ENCODE data around the gene DPYD.

DPYD gene

DNA sequence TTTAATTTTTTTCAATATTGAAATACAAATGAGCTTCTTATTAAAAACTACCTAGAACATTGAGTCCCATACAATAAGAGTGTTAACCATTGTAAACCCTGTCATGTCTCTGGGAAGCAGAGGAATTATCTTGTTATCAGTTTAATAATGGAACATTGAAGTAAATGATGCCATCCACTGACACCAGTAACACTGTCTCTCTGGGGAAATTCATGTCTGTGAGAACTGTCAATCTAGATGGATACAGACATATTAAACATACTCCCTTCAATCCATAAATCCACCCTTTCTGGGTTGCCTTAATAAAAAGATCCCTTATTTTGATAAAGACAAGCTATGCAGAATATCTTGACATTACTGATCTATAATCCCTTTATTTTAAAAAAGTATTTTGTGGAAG lies 503.2 kb downstream of the DPYD start:
- H3K36me3 ChIP-seq (replicated peaks; ENCODE audit: insufficient read depth, low read length): no peaks in the 10 kb centered on the region
- DNase-seq: no peak
- no peak overlapping the region for H3K4me3 ChIP-seq (ENCODE audit: low read length)
- no peaks in the 10 kb centered on the region for H3K79me2 ChIP-seq (ENCODE audit: low read length)
- H4K20me1 ChIP-seq (ENCODE audit: insufficient read depth, low read length): no peaks in the 10 kb centered on the region
- H3K9me2 ChIP-seq (replicated peaks; ENCODE audit: insufficient read depth, low read length): no peaks in the 10 kb centered on the region
- TF ChIP-seq EZH2phosphoT487 (IDR thresholded peaks at IDR 0.05; ENCODE audit: low read length): no peak
- TF ChIP-seq, protein P1, sequence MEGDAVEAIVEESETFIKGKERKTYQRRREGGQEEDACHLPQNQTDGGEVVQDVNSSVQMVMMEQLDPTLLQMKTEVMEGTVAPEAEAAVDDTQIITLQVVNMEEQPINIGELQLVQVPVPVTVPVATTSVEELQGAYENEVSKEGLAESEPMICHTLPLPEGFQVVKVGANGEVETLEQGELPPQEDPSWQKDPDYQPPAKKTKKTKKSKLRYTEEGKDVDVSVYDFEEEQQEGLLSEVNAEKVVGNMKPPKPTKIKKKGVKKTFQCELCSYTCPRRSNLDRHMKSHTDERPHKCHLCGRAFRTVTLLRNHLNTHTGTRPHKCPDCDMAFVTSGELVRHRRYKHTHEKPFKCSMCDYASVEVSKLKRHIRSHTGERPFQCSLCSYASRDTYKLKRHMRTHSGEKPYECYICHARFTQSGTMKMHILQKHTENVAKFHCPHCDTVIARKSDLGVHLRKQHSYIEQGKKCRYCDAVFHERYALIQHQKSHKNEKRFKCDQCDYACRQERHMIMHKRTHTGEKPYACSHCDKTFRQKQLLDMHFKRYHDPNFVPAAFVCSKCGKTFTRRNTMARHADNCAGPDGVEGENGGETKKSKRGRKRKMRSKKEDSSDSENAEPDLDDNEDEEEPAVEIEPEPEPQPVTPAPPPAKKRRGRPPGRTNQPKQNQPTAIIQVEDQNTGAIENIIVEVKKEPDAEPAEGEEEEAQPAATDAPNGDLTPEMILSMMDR (IDR thresholded peaks at IDR 0.05; ENCODE audit: low read length): no peak
- TF ChIP-seq EZH2 (optimal IDR thresholded peaks at IDR 0.05; ENCODE audit: low read depth, low read length): no peak
- no peaks in the 10 kb centered on the region for H3K4me1 ChIP-seq (ENCODE audit: low read length)
- H3K9me3 ChIP-seq (replicated peaks; ENCODE audit: insufficient read depth, low read length): no peaks in the 10 kb centered on the region
- H3K4me2 ChIP-seq (ENCODE audit: low read depth, low read length): no peak overlapping the region
- no peaks in the 10 kb centered on the region for H3K27me3 ChIP-seq (replicated peaks; ENCODE audit: insufficient read depth, low read length)
- H3F3A ChIP-seq (ENCODE audit: insufficient read depth, low read length): no peaks in the 10 kb centered on the region
- H3K27ac ChIP-seq (ENCODE audit: low read length): no peak overlapping the region
- H2AFZ ChIP-seq (ENCODE audit: low read length): no peak overlapping the region
- H3K9ac ChIP-seq (ENCODE audit: low read length): no peak overlapping the region

DNA sequence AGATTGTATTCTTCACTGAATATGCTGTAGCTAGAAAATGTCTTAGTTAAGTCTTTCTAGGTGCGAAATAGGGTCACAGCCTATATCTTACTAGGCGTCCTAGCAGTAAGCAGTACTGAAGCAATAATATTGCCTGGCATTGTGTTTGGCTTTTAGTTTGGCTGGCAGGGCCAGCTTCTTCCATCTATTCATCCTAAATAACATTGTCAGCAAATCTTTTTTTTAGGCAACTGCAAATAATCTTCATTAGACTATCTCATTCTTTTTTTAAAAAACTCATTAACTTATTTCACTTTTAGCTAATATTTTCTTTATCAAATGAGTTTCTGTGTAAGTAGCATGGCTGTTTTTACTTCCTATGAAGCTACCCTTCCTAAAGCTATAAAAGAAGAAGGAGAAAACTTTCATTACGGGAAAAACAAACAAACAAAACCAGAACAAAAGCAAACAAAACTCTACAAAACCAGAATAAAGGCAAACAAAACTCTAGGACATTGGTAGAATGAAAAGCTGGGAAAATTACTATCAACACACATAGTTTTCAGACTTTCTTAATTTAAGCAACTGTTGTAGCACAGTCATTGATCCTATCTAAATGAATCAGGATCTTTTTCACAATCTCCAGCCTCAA lies 506.0 kb downstream of the DPYD start:
- H3K9ac ChIP-seq (ENCODE audit: low read length): no peak overlapping the region
- H3F3A ChIP-seq (ENCODE audit: insufficient read depth, low read length): no peaks in the 10 kb centered on the region
- no peak overlapping the region for H3K27ac ChIP-seq (ENCODE audit: low read length)
- H2AFZ ChIP-seq (ENCODE audit: low read length): no peak overlapping the region
- no peak for TF ChIP-seq EZH2 (optimal IDR thresholded peaks at IDR 0.05; ENCODE audit: low read depth, low read length)
- TF ChIP-seq, protein P1 (IDR thresholded peaks at IDR 0.05; ENCODE audit: low read length): no peak
- no peak for TF ChIP-seq EZH2phosphoT487 (IDR thresholded peaks at IDR 0.05; ENCODE audit: low read length)
- H3K4me2 ChIP-seq (ENCODE audit: low read depth, low read length): no peak overlapping the region
- DNase-seq: no peak
- H3K36me3 ChIP-seq (replicated peaks; ENCODE audit: insufficient read depth, low read length): no peaks in the 10 kb centered on the region
- no peaks in the 10 kb centered on the region for H3K4me1 ChIP-seq (ENCODE audit: low read length)
- H3K4me3 ChIP-seq (ENCODE audit: low read length): no peak overlapping the region
- no peaks in the 10 kb centered on the region for H3K79me2 ChIP-seq (ENCODE audit: low read length)
- no peaks in the 10 kb centered on the region for H3K9me2 ChIP-seq (replicated peaks; ENCODE audit: insufficient read depth, low read length)
- no peaks in the 10 kb centered on the region for H4K20me1 ChIP-seq (ENCODE audit: insufficient read depth, low read length)
- no peaks in the 10 kb centered on the region for H3K9me3 ChIP-seq (replicated peaks; ENCODE audit: insufficient read depth, low read length)
- no peaks in the 10 kb centered on the region for H3K27me3 ChIP-seq (replicated peaks; ENCODE audit: insufficient read depth, low read length)

DNA sequence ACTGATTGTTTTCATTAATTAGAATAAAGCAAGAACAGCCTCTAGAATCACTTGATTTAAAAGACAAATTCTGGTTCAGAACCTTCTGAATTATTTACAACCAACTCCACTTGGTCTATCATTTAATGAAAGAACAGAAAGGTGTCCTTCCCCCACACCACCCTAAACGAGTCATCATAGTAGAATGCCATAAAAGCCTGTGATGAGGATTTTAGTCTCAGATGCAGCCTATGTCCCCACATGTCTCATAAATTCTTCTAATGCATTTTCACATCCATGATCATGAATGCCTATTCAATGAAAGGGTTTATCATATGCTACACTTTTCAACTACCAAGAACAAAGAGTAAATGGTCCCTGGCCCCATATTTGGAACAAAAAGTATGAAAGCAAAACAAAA lies 508.1 kb downstream of the DPYD start:
- Histone ChIP-seq H3K27ac (ENCODE audit: low read length) (no peak overlapping the region), H3K9me3 (replicated peaks; ENCODE audit: insufficient read depth, low read length) (no peaks in the 10 kb centered on the region), H4K20me1 (ENCODE audit: insufficient read depth, low read length) (no peaks in the 10 kb centered on the region), H3K27me3 (replicated peaks; ENCODE audit: insufficient read depth, low read length) (no peaks in the 10 kb centered on the region), H3K9me2 (replicated peaks; ENCODE audit: insufficient read depth, low read length) (no peaks in the 10 kb centered on the region), H3K79me2 (ENCODE audit: low read length) (no peaks in the 10 kb centered on the region), H3K4me3 (ENCODE audit: low read length) (no peak overlapping the region), H2AFZ (ENCODE audit: low read length) (no peak overlapping the region), H3K4me2 (ENCODE audit: low read depth, low read length) (no peak overlapping the region), H3F3A (ENCODE audit: insufficient read depth, low read length) (no peaks in the 10 kb centered on the region), H3K9ac (ENCODE audit: low read length) (no peak overlapping the region), H3K4me1 (ENCODE audit: low read length) (no peaks in the 10 kb centered on the region), H3K36me3 (replicated peaks; ENCODE audit: insufficient read depth, low read length) (no peaks in the 10 kb centered on the region)
- TF ChIP-seq, protein P1 (IDR thresholded peaks at IDR 0.05; ENCODE audit: low read length): no peak
- TF ChIP-seq EZH2 (optimal IDR thresholded peaks at IDR 0.05; ENCODE audit: low read depth, low read length): no peak
- no peak for TF ChIP-seq EZH2phosphoT487 (IDR thresholded peaks at IDR 0.05; ENCODE audit: low read length)
- no peak for DNase-seq
